ENCODE data around the gene BAD.

DNA sequence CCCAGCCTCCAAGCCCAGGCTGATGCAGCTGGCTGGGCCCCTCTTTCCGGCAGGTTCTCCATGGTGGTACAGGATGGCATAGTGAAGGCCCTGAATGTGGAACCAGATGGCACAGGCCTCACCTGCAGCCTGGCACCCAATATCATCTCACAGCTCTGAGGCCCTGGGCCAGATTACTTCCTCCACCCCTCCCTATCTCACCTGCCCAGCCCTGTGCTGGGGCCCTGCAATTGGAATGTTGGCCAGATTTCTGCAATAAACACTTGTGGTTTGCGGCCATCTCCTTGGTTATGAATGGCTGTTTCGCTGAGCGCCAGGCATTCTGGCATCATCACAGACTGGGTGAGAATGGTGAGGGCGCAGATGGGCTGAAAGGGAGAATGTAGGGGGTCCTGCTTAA, 37.1 kb upstream of the BAD start:
- TF ChIP-seq, protein P1, sequence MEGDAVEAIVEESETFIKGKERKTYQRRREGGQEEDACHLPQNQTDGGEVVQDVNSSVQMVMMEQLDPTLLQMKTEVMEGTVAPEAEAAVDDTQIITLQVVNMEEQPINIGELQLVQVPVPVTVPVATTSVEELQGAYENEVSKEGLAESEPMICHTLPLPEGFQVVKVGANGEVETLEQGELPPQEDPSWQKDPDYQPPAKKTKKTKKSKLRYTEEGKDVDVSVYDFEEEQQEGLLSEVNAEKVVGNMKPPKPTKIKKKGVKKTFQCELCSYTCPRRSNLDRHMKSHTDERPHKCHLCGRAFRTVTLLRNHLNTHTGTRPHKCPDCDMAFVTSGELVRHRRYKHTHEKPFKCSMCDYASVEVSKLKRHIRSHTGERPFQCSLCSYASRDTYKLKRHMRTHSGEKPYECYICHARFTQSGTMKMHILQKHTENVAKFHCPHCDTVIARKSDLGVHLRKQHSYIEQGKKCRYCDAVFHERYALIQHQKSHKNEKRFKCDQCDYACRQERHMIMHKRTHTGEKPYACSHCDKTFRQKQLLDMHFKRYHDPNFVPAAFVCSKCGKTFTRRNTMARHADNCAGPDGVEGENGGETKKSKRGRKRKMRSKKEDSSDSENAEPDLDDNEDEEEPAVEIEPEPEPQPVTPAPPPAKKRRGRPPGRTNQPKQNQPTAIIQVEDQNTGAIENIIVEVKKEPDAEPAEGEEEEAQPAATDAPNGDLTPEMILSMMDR (IDR thresholded peaks at IDR 0.05; ENCODE audit: low read depth, low read length): no peak
- TF ChIP-seq POLR2A (IDR thresholded peaks at IDR 0.05; ENCODE audit: extremely low read depth, insufficient read length): no peak
- TF ChIP-seq, protein P2, sequence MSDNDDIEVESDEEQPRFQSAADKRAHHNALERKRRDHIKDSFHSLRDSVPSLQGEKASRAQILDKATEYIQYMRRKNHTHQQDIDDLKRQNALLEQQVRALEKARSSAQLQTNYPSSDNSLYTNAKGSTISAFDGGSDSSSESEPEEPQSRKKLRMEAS (IDR thresholded peaks at IDR 0.05; ENCODE audit: low read depth, low read length): no peak
